ENCODE measurements around the gene NHLH1.

NHLH1 gene

DNA sequence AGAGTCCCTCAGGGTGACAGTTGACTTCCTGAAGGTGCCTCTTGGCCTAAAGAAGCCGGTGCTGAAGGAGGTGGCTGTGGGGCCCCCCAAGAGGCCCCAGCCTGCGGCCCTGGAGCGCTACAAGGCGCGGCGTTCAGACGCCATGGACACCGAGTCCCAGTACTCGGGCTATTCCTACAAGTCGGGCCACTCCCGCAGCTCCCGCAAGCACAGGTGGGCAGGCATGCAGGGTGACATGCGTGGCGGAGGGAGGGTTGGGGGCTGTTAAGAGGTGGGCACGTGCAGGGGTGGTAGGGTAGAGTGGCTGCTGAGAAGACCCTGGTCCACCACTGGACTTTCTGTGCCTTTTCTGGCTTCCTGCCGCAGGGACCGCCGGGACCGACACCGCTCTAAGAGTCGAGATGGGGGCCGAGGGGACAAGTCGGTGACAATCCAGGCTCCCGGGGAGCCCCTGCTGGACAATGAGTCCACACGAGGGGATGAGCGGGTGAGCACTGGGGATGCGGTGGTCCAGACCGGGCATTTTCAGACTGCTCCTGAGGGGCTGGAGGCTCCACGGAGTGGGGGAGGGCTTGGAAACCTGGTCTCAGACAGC, 48.9 kb downstream of the NHLH1 start:
- CTCF ChIA-PET: interaction anchor here (1.0 to 2.4 kb wide), 5 partner anchors 14 to 193 kb away, joined by 3 to 6 read pairs (median 4); no protein-coding TSS in a partner anchor
- no peak for DNase-seq
- Histone ChIP-seq H3K9me3 (ENCODE audit: control extremely low read depth in 1 of 5, control insufficient read depth in 4 of 5, insufficient read depth in 2 of 5, low read depth in 1 of 5, low read length in 4 of 5) (no peaks in the 10 kb centered on the region), H3K27ac (ENCODE audit: insufficient read depth in 1 of 2, low read depth in 1 of 2, low read length in 2 of 2, poor library complexity in 1 of 2, severe bottlenecking in 2 of 2) (no peak overlapping the region), H3K4me1 (ENCODE audit: control extremely low read depth in 1 of 4, control insufficient read depth in 4 of 4, insufficient read depth in 4 of 4, low read length in 3 of 4) (no peaks in the 10 kb centered on the region), H3K36me3 (ENCODE audit: control insufficient read depth in 4 of 4, insufficient read depth in 4 of 4, low read length in 3 of 4) (peaks cover 0 to 2% (median 0%) of the 10 kb centered on the region in 4 experiments), H3K4me3 (ENCODE audit: control insufficient read depth in 1 of 7, extremely low read depth in 1 of 7, insufficient read depth in 4 of 7, low read depth in 2 of 7, low read length in 6 of 7) (no peak overlapping the region), H3K27me3 (replicated peaks in 2 of 5; ENCODE audit: control insufficient read depth in 4 of 5, insufficient read depth in 5 of 5, low read length in 4 of 5) (no peaks in the 10 kb centered on the region)
- 98% methylated on average over 21 of the region's 29 CpGs for WGBS (ENCODE audit: insufficient coverage)
- POLR2A ChIA-PET: no interaction called here

DNA sequence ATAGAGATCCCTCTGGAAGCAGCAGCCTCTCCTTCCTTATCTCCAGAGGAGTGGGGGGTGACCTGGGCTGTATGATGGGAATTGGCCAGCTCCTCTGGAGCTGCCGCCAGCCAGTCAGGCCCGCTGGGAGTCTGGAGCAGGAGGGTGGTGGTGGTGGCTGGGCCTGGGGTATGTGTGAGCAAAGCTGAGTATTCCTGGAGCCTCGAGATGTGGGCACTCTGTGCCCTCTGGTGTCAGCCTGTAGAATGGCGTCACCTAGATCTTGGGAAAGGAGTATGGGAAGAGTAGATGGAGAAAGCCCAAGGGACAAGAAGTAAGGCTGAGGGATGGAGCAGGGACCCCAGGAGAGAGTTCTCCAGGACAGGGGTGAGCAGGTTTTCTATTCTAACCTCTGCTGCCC, 49.5 kb downstream of the NHLH1 start:
- H3K36me3 ChIP-seq (ENCODE audit: control insufficient read depth in 4 of 4, insufficient read depth in 4 of 4, low read length in 3 of 4): peaks cover 0 to 4% (median 0%) of the 10 kb centered on the region in 4 experiments
- H3K27ac ChIP-seq (ENCODE audit: insufficient read depth in 1 of 2, low read depth in 1 of 2, low read length in 2 of 2, poor library complexity in 1 of 2, severe bottlenecking in 2 of 2): no peak overlapping the region
- ChIA-PET POLR2A (no interaction called here), CTCF (interaction anchor here (1.0 to 2.4 kb wide), 8 partner anchors 13 to 193 kb away, joined by 3 to 6 read pairs (median 4); no protein-coding TSS in a partner anchor)
- DNase-seq: no peak
- H3K4me3 ChIP-seq (ENCODE audit: control insufficient read depth in 1 of 7, extremely low read depth in 1 of 7, insufficient read depth in 4 of 7, low read depth in 2 of 7, low read length in 6 of 7): no peak overlapping the region
- H3K9me3 ChIP-seq (ENCODE audit: control extremely low read depth in 1 of 5, control insufficient read depth in 4 of 5, insufficient read depth in 2 of 5, low read depth in 1 of 5, low read length in 4 of 5): no peaks in the 10 kb centered on the region
- no peaks in the 10 kb centered on the region for H3K27me3 ChIP-seq (replicated peaks in 2 of 5; ENCODE audit: control insufficient read depth in 4 of 5, insufficient read depth in 5 of 5, low read length in 4 of 5)
- WGBS (ENCODE audit: insufficient coverage): 77% methylated on average over 2 of the region's 4 CpGs
- no peaks in the 10 kb centered on the region for H3K4me1 ChIP-seq (ENCODE audit: control extremely low read depth in 1 of 4, control insufficient read depth in 4 of 4, insufficient read depth in 4 of 4, low read length in 3 of 4)

DNA sequence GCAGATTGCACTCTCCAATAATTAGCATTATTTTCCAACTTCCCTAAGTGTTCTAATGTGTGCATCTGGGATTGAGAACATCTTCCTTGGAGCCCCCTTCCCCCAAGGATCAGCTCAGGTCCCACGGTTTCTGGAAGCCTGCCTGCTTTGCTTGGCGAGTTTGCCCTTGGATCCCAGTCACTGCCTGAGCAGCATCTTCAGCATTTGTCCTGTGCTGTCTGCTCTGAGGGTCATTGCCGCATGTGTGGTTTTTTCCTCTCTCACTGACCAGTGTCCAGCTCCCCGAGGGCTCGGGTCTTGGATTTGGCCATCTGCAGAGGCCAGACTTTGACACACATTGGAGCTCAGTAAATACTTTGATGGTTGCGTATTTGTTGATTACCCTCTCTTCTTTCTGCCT, 51.6 kb downstream of the NHLH1 start:
- ChIA-PET CTCF (no interaction called here), POLR2A (no interaction called here)
- 97% methylated on average over 6 of the region's 6 CpGs for WGBS (ENCODE audit: insufficient coverage)
- H3K36me3 ChIP-seq (ENCODE audit: control insufficient read depth in 4 of 4, insufficient read depth in 4 of 4, low read length in 3 of 4): peaks cover 0 to 4% (median 0%) of the 10 kb centered on the region in 4 experiments
- H3K4me3 ChIP-seq (ENCODE audit: control insufficient read depth in 1 of 7, extremely low read depth in 1 of 7, insufficient read depth in 4 of 7, low read depth in 2 of 7, low read length in 6 of 7): no peak overlapping the region
- no peaks in the 10 kb centered on the region for H3K27me3 ChIP-seq (replicated peaks in 2 of 5; ENCODE audit: control insufficient read depth in 4 of 5, insufficient read depth in 5 of 5, low read length in 4 of 5)
- no peaks in the 10 kb centered on the region for H3K9me3 ChIP-seq (ENCODE audit: control extremely low read depth in 1 of 5, control insufficient read depth in 4 of 5, insufficient read depth in 2 of 5, low read depth in 1 of 5, low read length in 4 of 5)
- no peak for DNase-seq
- no peaks in the 10 kb centered on the region for H3K4me1 ChIP-seq (ENCODE audit: control extremely low read depth in 1 of 4, control insufficient read depth in 4 of 4, insufficient read depth in 4 of 4, low read length in 3 of 4)
- H3K27ac ChIP-seq (ENCODE audit: insufficient read depth in 1 of 2, low read depth in 1 of 2, low read length in 2 of 2, poor library complexity in 1 of 2, severe bottlenecking in 2 of 2): no peak overlapping the region

DNA sequence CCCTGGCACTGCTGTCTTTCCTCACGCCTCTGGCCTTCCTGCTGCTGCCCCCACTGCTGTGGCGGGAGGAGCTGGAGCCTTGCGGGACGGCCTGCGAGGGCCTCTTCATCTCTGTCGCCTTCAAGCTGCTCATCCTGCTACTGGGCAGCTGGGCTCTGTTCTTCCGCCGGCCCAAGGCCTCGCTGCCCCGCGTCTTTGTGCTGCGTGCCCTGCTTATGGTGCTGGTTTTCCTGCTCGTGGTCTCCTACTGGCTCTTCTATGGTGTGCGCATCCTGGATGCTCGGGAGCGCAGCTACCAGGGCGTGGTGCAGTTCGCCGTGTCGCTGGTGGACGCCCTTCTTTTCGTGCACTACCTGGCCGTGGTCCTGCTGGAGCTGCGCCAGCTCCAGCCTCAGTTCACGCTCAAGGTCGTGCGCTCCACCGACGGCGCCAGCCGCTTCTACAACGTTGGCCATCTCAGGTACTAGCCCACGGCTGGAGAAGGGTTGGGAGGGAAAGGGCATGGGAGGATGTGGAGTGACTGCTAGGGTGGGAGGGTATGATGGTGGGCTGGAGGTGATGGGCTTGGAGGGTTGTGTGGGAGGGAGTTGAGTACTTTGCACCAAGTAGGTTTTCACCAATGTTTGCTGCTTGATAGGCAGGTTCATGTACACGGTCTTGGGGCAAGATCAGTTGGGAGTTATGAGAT, 52.4 kb downstream of the NHLH1 start:
- peaks cover 0 to 7% (median 0%) of the 10 kb centered on the region in 4 experiments for H3K36me3 ChIP-seq (ENCODE audit: control insufficient read depth in 4 of 4, insufficient read depth in 4 of 4, low read length in 3 of 4)
- no peak overlapping the region for H3K4me3 ChIP-seq (ENCODE audit: control insufficient read depth in 1 of 7, extremely low read depth in 1 of 7, insufficient read depth in 4 of 7, low read depth in 2 of 7, low read length in 6 of 7)
- H3K9me3 ChIP-seq (ENCODE audit: control extremely low read depth in 1 of 5, control insufficient read depth in 4 of 5, insufficient read depth in 2 of 5, low read depth in 1 of 5, low read length in 4 of 5): no peaks in the 10 kb centered on the region
- ChIA-PET CTCF (interaction anchor here (1.1 to 1.7 kb wide), 3 partner anchors 10 to 189 kb away, joined by 3 to 6 read pairs (median 5); no protein-coding TSS in a partner anchor), POLR2A (no interaction called here)
- H3K27ac ChIP-seq (ENCODE audit: insufficient read depth in 1 of 2, low read depth in 1 of 2, low read length in 2 of 2, poor library complexity in 1 of 2, severe bottlenecking in 2 of 2): no peak overlapping the region
- no peaks in the 10 kb centered on the region for H3K27me3 ChIP-seq (replicated peaks in 2 of 5; ENCODE audit: control insufficient read depth in 4 of 5, insufficient read depth in 5 of 5, low read length in 4 of 5)
- DNase-seq: no peak
- 98% methylated on average over 33 of the region's 34 CpGs for WGBS (ENCODE audit: insufficient coverage)
- no peaks in the 10 kb centered on the region for H3K4me1 ChIP-seq (ENCODE audit: control extremely low read depth in 1 of 4, control insufficient read depth in 4 of 4, insufficient read depth in 4 of 4, low read length in 3 of 4)

DNA sequence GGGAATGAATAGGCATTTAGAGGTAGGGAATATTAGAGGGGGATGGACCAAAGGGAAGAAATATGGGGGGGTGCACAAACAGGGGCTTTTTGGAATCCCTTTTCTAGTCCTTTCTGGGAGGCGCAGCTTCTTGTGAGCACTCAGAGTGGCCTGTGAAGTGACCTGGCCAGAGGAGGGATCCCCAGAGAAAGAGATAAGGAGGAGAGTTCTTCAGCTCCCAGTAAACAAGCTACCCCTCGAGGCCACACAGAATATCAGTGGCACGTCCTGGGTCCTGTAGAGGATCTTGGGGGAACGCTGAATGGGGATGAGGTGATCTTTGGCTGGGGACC, 52.9 kb downstream of the NHLH1 start:
- WGBS (ENCODE audit: insufficient coverage): 95% methylated on average over 3 of the region's 4 CpGs
- H3K36me3 ChIP-seq (ENCODE audit: control insufficient read depth in 4 of 4, insufficient read depth in 4 of 4, low read length in 3 of 4): peaks cover 0 to 12% (median 0%) of the 10 kb centered on the region in 4 experiments
- no peaks in the 10 kb centered on the region for H3K4me1 ChIP-seq (ENCODE audit: control extremely low read depth in 1 of 4, control insufficient read depth in 4 of 4, insufficient read depth in 4 of 4, low read length in 3 of 4)
- DNase-seq: no peak
- H3K9me3 ChIP-seq (ENCODE audit: control extremely low read depth in 1 of 5, control insufficient read depth in 4 of 5, insufficient read depth in 2 of 5, low read depth in 1 of 5, low read length in 4 of 5): no peaks in the 10 kb centered on the region
- CTCF ChIA-PET: interaction anchor here (1.1 to 1.8 kb wide), 4 partner anchors 9 to 188 kb away, joined by 3 to 6 read pairs (median 4); no protein-coding TSS in a partner anchor
- H3K27ac ChIP-seq (ENCODE audit: insufficient read depth in 1 of 2, low read depth in 1 of 2, low read length in 2 of 2, poor library complexity in 1 of 2, severe bottlenecking in 2 of 2): no peak overlapping the region
- H3K4me3 ChIP-seq (ENCODE audit: control insufficient read depth in 1 of 7, extremely low read depth in 1 of 7, insufficient read depth in 4 of 7, low read depth in 2 of 7, low read length in 6 of 7): no peak overlapping the region
- H3K27me3 ChIP-seq (replicated peaks in 2 of 5; ENCODE audit: control insufficient read depth in 4 of 5, insufficient read depth in 5 of 5, low read length in 4 of 5): no peaks in the 10 kb centered on the region
- POLR2A ChIA-PET: no interaction called here

DNA sequence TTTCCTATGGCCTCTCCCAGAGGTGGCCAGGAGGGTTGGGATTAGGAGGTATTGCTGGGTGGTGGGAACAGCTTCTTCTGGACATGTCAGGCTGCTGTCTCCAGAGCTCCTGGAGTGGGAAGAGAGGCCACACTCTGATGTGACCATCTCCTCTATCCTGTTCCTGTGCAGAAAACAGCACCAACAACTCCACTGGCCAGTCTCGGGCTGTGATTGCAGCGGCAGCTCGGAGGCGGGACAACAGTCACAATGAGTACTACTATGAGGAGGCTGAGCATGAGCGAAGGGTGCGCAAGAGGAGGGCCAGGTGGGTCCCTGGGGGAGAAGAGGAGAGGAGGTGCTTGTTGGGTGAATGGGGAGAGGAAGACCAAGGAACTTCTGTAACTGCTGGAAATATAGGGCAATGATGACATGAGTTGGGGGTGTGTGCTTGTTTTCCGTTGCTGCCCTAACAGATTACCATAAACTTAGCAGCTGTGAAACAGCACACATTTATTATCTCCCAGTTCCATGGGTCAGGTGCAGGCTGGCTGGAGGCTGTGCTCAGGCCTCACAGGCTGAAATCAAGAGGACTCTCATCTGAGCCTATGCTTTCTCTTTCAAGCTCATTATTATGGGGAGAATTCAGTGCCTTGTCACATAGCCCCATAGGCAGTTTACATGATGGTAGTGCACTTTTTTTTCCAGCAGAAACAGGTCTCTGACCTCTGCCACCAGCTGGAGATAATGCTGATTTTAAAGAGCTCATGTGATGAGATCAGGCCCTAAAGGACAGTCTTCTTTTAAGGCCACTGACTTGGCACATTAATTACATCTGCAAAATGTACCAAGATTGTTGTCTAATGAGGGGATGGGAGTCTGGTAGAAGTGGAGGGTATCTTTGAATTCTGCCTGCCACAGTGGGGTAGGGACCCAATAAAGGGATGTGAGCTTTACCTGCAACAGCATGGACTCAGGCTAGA, 54.3 kb downstream of the NHLH1 start:
- peaks cover 0 to 15% (median 0%) of the 10 kb centered on the region in 4 experiments for H3K36me3 ChIP-seq (ENCODE audit: control insufficient read depth in 4 of 4, insufficient read depth in 4 of 4, low read length in 3 of 4)
- ChIA-PET POLR2A (interaction anchor here (0.6 kb wide), 1 partner anchor 21 kb away, joined by 3 read pairs; the partner anchor contains the start of gene VANGL2), CTCF (interaction anchor here (1.4 to 2.2 kb wide), 5 partner anchors 8 to 187 kb away, joined by 3 to 11 read pairs (median 5); no protein-coding TSS in a partner anchor)
- no peaks in the 10 kb centered on the region for H3K27me3 ChIP-seq (replicated peaks in 2 of 5; ENCODE audit: control insufficient read depth in 4 of 5, insufficient read depth in 5 of 5, low read length in 4 of 5)
- no peaks in the 10 kb centered on the region for H3K9me3 ChIP-seq (ENCODE audit: control extremely low read depth in 1 of 5, control insufficient read depth in 4 of 5, insufficient read depth in 2 of 5, low read depth in 1 of 5, low read length in 4 of 5)
- 100% methylated on average over 6 of the region's 7 CpGs for WGBS (ENCODE audit: insufficient coverage)
- H3K27ac ChIP-seq (ENCODE audit: insufficient read depth in 1 of 2, low read depth in 1 of 2, low read length in 2 of 2, poor library complexity in 1 of 2, severe bottlenecking in 2 of 2): no peak overlapping the region
- no peaks in the 10 kb centered on the region for H3K4me1 ChIP-seq (ENCODE audit: control extremely low read depth in 1 of 4, control insufficient read depth in 4 of 4, insufficient read depth in 4 of 4, low read length in 3 of 4)
- DNase-seq: no peak
- H3K4me3 ChIP-seq (ENCODE audit: control insufficient read depth in 1 of 7, extremely low read depth in 1 of 7, insufficient read depth in 4 of 7, low read depth in 2 of 7, low read length in 6 of 7): no peak overlapping the region
